Measurements from ENCODE around the gene DNA2.
"Not testable (repeated sequence)": the region's sequence is repeated elsewhere in the genome, so short reads cannot be mapped to it uniquely, and the experiment has no call there.

Gene DNA2

GRCh38 chr10:68471586-68472408 lies at the start of gene DNA2:
TSS of gene DNA2 (minus strand) at chr10:68471973. CDS start at chr10:68471864, 109 bp downstream.
- H3K4me3 ChIP-seq (replicated peaks; ENCODE audit: low read depth, low read length): peak within 1 kb of the TSS; percentile 82
- DNase-seq (ENCODE audit: extremely low read depth, low read depth): peak; percentile 37
- TF ChIP-seq CTCF (IDR thresholded peaks at IDR 0.05; ENCODE audit: low read depth, low read length, missing control alignments): no peak

GRCh38 chr10:68518609-68519008 lies 46.8 kb upstream of the DNA2 start:
- H3K4me3 ChIP-seq (replicated peaks; ENCODE audit: low read depth, low read length); DNase-seq (ENCODE audit: extremely low read depth, low read depth): not testable (repeated sequence)

GRCh38 chr10:68517188-68517587 lies 45.4 kb upstream of the DNA2 start:
- no peak for DNase-seq (ENCODE audit: extremely low read depth, low read depth)
- no peak for TF ChIP-seq CTCF (IDR thresholded peaks at IDR 0.05; ENCODE audit: low read depth, low read length, missing control alignments)
- H3K4me3 ChIP-seq (replicated peaks; ENCODE audit: low read depth, low read length): no peak overlapping the region

GRCh38 chr10:68516766-68517165 lies 45.0 kb upstream of the DNA2 start:
- TF ChIP-seq CTCF (IDR thresholded peaks at IDR 0.05; ENCODE audit: low read depth, low read length, missing control alignments): no peak
- DNase-seq (ENCODE audit: extremely low read depth, low read depth): peak; percentile 52
- H3K4me3 ChIP-seq (replicated peaks; ENCODE audit: low read depth, low read length): no peak overlapping the region

- not testable (repeated sequence) for DNase-seq (ENCODE audit: extremely low read depth, low read depth); H3K4me3 ChIP-seq (replicated peaks; ENCODE audit: low read depth, low read length)
These were observed 44.4 kb upstream of the DNA2 start for GRCh38 chr10:68516216-68516615.

- TF ChIP-seq CTCF (IDR thresholded peaks at IDR 0.05; ENCODE audit: low read depth, low read length, missing control alignments): no peak
- no peak for DNase-seq (ENCODE audit: extremely low read depth, low read depth)
- H3K4me3 ChIP-seq (replicated peaks; ENCODE audit: low read depth, low read length): no peak overlapping the region
These were observed 36.3 kb upstream of the DNA2 start for GRCh38 chr10:68508090-68508489.

- no peak overlapping the region for H3K4me3 ChIP-seq (replicated peaks; ENCODE audit: low read depth, low read length)
- no peak for DNase-seq (ENCODE audit: extremely low read depth, low read depth)
- TF ChIP-seq CTCF (IDR thresholded peaks at IDR 0.05; ENCODE audit: low read depth, low read length, missing control alignments): no peak
These were observed 34.6 kb upstream of the DNA2 start for GRCh38 chr10:68506411-68506810.

- H3K4me3 ChIP-seq (replicated peaks; ENCODE audit: low read depth, low read length): no peak overlapping the region
- no peak for DNase-seq (ENCODE audit: extremely low read depth, low read depth)
- TF ChIP-seq CTCF (IDR thresholded peaks at IDR 0.05; ENCODE audit: low read depth, low read length, missing control alignments): no peak
These were observed 31.1 kb upstream of the DNA2 start for GRCh38 chr10:68502846-68503245.
